Stimulated activated CD4-positive, alpha-beta T cell treated with anti-CD3 and anti-CD28 coated beads, Interleukin-12 subunit alpha, Interleukin-12 subunit beta, amount 100 ng/mL, for 24 hours (primary cell): Measurements from ENCODE around the gene SH2D7.

Experiments
- DNase-seq, 2 experiments: peaks; one replicate each; pipeline ENCODE4 v3.0.0-alpha.2; 2020; ENCODE audit warnings: low read depth in 2 of 2

The SH2D7 gene

DNA sequence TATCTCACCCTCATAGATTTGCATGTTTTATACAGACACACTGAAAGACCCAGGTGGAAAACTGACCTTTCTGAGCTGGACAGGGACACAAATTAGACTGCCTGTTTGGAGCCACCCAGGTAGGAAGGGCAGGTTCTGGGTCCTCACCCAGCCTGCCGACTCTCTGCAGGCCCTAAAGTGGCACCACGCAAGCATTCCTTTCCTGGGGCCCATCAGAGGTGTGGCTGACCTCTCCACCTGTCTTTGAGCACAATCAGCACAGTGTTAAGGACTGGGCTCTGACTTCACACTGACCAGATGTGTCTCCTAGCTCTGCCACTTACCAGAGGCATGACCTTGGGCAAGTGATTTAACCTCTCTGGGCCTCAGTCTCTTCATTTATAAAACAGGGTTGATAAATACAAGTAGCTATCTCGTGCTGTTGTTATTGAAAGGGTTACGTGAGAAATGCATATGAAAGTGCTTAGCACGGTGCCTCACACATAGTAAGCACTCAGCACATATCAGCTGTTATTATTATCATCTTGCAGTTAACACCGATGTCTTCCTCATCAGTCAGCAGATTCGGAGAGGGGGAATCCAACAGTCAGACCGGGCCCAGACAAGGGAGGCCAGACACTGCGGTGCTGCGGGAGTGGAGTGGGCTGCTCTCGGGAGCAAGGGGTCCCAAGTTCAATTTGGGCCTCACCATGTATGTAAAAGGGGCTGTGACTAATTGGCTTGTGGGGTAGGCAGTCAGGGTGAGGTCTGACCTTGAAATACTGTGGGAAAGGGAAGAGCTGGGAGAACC is 12.9 kb upstream of the SH2D7 start:
- no peak for DNase-seq

DNA sequence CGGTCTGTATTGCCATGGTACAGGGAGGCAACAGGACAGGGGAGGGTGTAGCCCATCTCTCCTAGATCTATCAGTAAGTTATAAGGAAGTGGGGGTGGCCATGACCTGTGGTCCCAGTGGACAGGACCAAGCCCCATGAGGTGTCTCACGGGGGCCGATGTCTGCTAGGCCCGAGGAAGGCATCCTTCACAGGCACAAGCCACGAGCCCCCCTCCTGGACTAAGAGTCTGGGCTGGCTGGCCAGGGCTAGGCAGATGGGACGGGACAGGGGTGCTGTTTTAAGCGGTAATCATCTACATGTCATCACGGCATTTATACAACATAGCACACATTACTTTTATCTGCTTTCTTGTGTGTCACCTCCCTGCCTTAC is 12.3 kb upstream of the SH2D7 start:
- no peak for DNase-seq

GRCh38 chr15:78082106-78082742 is 10.1 kb upstream of the SH2D7 start:
- DNase-seq: no peak

DNA sequence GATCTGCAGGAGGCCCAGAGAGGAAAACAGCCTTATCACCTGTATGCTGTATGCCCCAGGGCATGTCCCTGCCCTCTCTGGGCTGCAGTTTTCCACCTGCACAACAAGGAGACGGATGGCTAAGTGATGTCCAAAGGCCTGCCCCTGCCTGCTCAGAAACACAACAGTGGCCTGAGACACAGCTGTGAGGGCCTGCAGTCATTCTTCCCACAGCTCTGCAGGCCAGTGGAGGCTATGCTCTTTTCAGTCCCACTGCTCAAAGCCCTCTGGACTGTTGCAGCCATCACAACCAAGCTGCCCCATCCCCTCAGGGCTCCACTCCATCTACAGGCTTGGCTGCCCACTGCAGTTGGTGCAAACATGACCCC is 9.6 kb upstream of the SH2D7 start:
- DNase-seq: no peak

- no peak for DNase-seq
Measured at GRCh38 chr15:78083186-78083585, 9.2 kb upstream of the SH2D7 start.

DNA sequence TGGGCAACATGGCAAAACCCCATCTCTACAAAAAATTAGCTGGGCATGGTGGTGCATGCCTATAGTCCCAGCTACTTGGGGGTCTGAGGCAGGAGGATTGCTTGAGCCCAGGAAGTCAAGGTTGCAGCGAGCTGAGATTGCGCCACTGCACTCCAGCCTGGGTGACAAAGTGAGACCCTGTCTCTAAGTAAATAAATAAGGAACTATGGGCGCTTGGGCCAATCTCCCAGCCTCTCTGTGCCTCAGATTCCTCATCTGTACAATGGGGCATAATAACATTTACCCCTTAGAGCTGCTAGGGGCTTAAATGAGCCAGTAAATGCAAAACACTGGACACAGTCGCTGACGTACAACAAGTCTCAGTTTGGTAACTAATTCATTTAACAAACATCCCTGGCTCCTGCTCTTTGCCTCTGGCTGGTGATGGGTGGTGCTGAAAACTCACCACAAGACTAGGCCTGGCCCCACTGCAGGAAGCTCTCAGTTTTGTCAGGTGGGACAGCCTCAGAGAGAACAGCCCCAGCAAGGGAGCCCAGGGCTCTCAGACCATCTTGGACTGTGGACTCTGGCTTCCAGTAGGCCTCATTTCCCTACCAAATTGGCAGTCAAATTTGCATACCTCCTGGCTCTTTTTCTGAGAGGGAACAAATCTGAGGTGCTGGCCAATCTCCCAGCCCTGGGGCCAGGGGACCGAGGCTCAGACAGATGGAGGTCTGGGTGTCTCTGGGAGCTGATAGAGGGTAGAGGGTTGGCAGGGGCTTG is 8.5 kb upstream of the SH2D7 start:
- DNase-seq: no peak

DNA sequence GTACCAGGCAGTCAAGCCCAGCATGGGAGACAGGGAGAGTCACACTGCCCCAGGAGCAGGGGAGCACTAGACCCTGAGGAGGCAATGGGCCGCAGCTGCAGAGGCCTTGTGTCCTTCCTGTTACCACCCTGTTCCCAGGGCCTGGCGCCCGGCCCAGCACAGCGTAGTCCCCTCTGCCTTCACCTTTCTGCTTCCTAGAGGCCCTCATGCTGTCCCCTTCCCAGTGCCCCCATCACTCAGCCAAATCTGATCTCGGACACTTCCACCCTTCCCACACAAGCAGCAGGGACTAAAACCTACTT is 8.0 kb upstream of the SH2D7 start:
- DNase-seq: no peak

- DNase-seq: no peak
Measured at GRCh38 chr15:78085928-78086327, 6.4 kb upstream of the SH2D7 start.

- DNase-seq: no peak
Measured at GRCh38 chr15:78087951-78088772, 4.2 kb upstream of the SH2D7 start.

DNA sequence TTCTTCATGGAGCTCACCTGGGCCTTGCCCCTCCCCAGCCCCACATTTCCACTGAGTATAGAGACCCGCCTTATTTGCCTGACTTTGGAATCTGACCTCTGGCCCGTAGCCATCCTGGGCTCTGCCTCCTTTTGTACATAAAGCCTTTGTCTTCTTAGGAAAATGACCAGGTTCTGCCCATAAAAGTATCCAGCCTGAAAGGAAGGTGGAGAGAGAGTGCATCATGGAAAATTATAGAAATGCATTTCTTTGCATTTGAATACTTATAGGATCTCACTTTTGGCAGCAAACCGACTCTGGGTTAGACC is 3.6 kb upstream of the SH2D7 start:
- no peak for DNase-seq

- no peak for DNase-seq
Measured at GRCh38 chr15:78090422-78091063, 1.8 kb upstream of the SH2D7 start.

GRCh38 chr15:78093242-78094020 is 1.1 kb downstream of the SH2D7 start:
- DNase-seq: no peak

DNA sequence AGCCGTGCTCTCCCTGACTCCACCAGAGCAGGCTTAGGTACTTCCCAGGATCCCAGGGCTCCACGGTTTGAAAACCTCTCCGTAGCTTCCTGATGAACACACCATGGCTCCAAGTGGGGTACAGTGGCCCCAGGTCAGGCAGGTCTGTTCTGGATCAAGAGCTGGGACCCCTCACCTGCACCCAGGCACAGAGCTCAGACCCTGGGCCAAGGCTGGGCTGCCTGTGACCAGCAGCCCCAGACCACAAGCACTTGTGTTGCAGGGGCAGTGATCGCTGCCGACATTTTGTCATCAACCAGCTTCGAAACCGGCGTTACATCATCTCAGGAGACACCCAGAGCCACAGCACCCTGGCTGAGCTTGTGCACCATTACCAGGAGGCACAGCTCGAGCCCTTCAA is 5.3 kb downstream of the SH2D7 start:
- DNase-seq: no peak

- no peak for DNase-seq
Measured at GRCh38 chr15:78098131-78098755, 5.9 kb downstream of the SH2D7 start.

GRCh38 chr15:78100886-78101285 is 8.5 kb downstream of the SH2D7 start:
- DNase-seq: no peak

- no peak for DNase-seq
Measured at GRCh38 chr15:78101423-78102105, 9.2 kb downstream of the SH2D7 start.

DNA sequence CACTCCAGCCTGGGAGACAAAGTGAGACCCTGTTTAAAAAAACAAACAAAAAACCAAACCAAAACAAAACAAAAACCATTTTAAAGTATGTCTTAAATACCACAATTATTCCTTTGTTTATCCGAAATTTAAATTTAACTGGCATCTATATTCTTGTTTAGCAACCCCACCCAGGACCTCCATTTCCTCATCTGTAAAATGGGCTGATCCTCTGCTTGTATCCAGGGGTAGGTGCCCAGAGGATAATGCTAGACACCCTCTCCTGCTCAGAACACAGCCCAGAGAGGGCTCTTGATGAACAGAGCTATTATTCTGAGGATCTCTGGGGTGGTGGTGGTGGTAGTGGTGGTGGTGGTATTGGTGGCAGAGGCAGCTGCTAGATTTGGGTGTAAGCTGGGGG is 9.8 kb downstream of the SH2D7 start:
- DNase-seq: no peak

GRCh38 chr15:78102741-78103140 is 10.4 kb downstream of the SH2D7 start:
- no peak for DNase-seq

DNA sequence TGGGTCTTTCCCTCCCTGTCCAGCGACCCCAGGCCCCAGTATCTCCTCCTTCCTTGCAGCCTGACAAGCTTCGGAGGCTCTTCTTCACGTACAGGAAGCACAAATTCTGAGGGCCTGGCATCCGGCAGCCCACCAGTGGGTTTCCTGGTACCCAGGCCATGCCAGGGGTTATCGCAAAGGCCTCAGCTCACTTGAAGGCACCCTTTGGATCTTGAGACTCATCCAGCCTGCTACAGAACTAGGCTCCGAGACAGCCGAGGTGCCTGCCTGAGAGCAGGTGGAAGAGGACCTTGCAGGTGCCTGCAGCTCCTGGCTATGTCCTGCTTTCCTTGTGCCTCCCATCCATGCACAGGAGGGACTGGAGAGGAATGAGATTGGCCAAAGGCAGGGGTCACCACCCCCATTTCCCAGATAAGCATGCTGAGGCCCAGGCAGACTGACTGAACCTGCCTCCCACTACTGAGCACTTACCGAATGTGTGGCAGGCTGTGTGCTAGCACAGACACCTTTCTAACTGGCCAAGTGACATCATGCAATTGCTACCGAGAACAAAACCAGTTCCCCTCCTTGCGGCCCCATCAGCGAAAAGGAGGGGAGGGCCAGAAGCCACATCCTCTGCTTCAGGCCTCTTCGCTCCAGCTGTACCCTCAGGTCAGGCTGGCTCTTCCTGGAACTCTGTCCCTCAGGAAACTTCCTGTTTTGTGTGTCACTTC is 11.2 kb downstream of the SH2D7 start:
- DNase-seq: peak; percentile 17 to 42

- DNase-seq: no peak
Measured at GRCh38 chr15:78104119-78104479, 11.7 kb downstream of the SH2D7 start.
